Measurements from ENCODE around the gene PFN4.
A peak's percentile ranks its signal among the peaks of the same experiment; 100 is the strongest.

Gene PFN4

GRCh38 chr2:24076849-24077534, 46.1 kb downstream of the PFN4 start:
- no peak for DNase-seq

DNA sequence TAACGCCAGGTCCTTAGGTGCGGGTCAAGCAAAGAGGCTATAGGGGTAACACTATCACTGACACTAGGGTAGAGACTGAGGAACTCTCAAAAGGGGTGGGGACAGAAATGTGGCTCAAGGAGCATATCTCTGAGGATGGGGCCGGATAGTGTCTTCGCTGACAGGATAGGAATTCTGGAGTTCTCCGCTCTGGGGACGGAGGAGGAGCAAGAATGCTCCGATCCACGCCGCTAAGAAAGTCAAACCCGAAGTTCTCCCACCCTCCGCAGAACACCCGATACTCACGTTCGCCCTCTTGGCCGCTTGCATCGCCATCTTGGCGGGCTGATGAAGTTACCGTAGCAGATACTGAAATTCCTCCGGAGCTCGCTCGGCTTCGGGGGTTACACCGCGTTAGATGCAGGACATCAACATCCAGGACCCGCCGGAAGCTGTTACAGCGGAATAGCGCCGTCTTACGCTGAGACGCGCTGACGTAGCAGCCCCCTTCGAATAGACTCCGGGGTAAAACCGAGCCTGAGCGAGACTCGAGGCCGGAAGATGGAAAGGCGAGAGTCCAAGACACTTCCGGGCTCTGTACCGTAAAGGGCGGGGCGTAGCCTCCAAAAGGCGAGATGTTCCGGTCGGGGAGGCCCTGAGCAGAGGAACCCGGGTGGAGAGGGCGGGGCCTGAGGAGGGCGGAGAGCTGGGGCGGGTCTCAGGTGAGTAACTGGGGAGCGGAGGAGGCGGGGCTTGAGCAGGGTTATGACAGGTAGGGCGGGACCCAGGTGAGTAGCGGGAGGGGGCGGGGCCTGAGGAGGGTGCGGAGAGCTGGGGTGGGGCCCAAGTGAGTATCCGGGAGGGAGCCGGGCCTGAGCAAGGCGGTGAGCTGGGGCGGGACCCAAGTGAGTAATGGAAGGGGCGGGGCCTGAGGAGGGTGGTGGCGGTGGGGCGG, 47.0 kb downstream of the PFN4 start, which contains the start of gene SF3B6:
Gene SF3B6 (minus strand): TSS at position 412 of the 934 bp plus-strand sequence. CDS start 97 bp downstream, at position 315.
- DNase-seq = peak; percentile 100

GRCh38 chr2:24075259-24075658, 47.9 kb downstream of the PFN4 start:
- DNase-seq = no peak

DNA sequence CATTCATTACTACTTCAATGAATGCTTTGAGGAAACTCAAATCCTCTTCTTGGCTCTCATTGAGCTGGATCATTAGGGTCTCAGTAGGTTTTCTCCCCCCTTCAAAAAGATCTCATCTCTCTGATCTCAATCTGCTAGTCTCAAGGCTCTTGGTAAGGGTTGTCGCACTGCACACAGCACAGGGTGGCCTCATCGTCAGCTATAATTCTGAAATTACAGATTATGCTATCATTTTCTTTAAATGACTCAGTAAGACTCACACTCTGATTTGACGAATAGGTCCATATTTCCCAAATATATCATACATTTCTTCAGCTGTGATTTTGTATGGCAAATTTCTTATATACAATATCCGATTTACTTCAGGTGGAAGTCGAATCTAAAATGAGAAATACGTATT, 49.3 kb downstream of the PFN4 start:
- no peak for DNase-seq

DNA sequence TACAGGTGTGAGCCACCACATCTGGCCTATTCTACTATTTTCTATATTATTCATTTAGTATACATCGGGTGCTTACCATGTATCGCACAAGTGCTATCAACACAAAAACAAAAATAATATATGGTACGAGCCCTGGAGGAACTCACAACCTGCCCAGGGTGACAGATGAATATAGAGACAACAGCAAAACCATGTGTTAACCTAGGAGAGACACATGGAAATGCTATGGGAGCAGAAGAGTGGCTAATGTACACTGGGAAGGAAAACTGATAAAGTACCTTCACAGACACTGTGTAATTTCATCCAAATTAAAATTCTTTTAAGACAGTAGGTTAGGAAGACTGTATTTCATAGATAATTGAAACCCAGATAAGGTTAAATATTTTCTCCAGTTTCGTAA, 50.9 kb downstream of the PFN4 start:
- DNase-seq = no peak

- DNase-seq = no peak
These were observed 57.8 kb downstream of the PFN4 start for GRCh38 chr2:24065341-24065740.
